ENCODE measurements around the gene ETF1. TPM values are rescaled to one million over a fixed set of nuclear protein-coding genes. Genes with fewer than 3 reads are reported as not detected.

The ETF1 gene
- total and polyA plus RNA-seq, 9 of the 15 experiments (the other 6 are each of a cell fraction or from before 2014, with no cell fraction given), result 53.7 to 209 (median 164) TPM

GRCh38 chr5:138464388-138465260 is 78.4 kb downstream of the ETF1 start (continued):
- TF ChIP-seq, protein P1, sequence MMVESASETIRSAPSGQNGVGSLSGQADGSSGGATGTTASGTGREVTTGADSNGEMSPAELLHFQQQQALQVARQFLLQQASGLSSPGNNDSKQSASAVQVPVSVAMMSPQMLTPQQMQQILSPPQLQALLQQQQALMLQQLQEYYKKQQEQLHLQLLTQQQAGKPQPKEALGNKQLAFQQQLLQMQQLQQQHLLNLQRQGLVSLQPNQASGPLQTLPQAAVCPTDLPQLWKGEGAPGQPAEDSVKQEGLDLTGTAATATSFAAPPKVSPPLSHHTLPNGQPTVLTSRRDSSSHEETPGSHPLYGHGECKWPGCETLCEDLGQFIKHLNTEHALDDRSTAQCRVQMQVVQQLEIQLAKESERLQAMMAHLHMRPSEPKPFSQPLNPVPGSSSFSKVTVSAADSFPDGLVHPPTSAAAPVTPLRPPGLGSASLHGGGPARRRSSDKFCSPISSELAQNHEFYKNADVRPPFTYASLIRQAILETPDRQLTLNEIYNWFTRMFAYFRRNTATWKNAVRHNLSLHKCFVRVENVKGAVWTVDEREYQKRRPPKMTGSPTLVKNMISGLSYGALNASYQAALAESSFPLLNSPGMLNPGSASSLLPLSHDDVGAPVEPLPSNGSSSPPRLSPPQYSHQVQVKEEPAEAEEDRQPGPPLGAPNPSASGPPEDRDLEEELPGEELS (CRISPR knock-in tag; IDR thresholded peaks at IDR 0.05; ENCODE audit: borderline replicate concordance), result no peak
- TF ChIP-seq NR3C1 (CRISPR knock-in tag; IDR thresholded peaks at IDR 0.05), result no peak
- TF ChIP-seq SMARCC2 (IDR thresholded peaks at IDR 0.05; ENCODE audit: low read depth), result no peak
- no peak for TF ChIP-seq ZEB2 (IDR thresholded peaks at IDR 0.05)
- TF ChIP-seq ZC3H4 (CRISPR knock-in tag; IDR thresholded peaks at IDR 0.05; ENCODE audit: borderline replicate concordance), result peak; percentile 94
- no peak for TF ChIP-seq RREB1 (CRISPR knock-in tag; IDR thresholded peaks at IDR 0.05)
- TF ChIP-seq RBM25 (IDR thresholded peaks at IDR 0.05; ENCODE audit: low read depth, low read length, severe bottlenecking), result peak; percentile 68
- TF ChIP-seq DLX4 (CRISPR knock-in tag; IDR thresholded peaks at IDR 0.05), result no peak
- no peak for TF ChIP-seq ZNF354B (CRISPR knock-in tag; IDR thresholded peaks at IDR 0.05)
- TF ChIP-seq HBP1 (CRISPR knock-in tag; IDR thresholded peaks at IDR 0.05), result no peak
- no peak for TF ChIP-seq ZNF507 (tag; conservative IDR thresholded peaks at IDR 0.05)
- TF ChIP-seq TEAD1 (CRISPR knock-in tag; IDR thresholded peaks at IDR 0.05), result peak in 1 of 2 experiments; percentile 79; a peak in 1 of 4 replicates
- TF ChIP-seq MTF1 (CRISPR knock-in tag; IDR thresholded peaks at IDR 0.05; ENCODE audit: borderline replicate concordance), result no peak
- no peak; the same call in 1 of the 2 replicates for TF ChIP-seq POLR2AphosphoS2 (IDR thresholded peaks at IDR 0.05; ENCODE audit: low read length)
